ENCODE results near the gene CROCC2. TPM values are rescaled to one million over a fixed set of nuclear protein-coding genes. Genes with fewer than 3 reads are reported as not detected.

The CROCC2 gene
- total and polyA plus RNA-seq, 10 of the 15 experiments (the other 5 are each of a cell fraction or from before 2014, with no cell fraction given) = not detected

DNA sequence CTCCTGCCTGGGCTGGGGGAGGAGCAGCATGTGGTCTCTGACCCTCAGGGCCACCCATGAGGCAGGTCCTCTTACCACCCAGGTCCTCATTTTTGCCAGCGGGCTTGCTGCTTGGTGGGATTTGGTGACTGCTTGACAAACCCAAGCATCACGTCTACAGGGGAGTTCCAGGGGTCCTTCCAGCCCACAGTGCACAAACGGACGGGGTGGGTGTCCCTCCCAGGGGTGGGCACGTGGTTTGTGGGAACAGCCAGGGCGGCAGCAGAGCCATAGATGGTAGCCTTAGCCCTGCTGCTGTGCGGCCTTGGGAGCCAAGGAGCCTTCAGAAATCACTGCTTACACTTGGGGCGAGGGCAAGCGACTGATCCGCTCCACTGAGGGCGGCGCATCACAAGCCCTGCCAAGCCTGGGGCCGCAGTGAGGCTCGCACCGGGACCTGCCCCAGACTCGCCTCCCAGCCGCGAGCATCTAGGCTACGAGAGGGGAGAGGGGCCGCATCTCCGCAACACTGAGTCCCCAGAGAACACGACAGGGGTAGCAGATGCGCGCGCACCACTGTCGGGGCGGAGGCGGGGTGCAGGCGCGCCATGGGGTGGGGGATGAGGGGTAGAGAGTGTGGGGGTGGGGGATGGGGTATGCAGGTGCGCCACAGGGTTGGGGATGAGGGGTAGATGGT is 129.1 kb downstream of the CROCC2 start (continued):
- TF ChIP-seq, protein P1, sequence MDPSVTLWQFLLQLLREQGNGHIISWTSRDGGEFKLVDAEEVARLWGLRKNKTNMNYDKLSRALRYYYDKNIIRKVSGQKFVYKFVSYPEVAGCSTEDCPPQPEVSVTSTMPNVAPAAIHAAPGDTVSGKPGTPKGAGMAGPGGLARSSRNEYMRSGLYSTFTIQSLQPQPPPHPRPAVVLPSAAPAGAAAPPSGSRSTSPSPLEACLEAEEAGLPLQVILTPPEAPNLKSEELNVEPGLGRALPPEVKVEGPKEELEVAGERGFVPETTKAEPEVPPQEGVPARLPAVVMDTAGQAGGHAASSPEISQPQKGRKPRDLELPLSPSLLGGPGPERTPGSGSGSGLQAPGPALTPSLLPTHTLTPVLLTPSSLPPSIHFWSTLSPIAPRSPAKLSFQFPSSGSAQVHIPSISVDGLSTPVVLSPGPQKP (IDR thresholded peaks at IDR 0.05; ENCODE audit: low read depth, low read length) = no peak

DNA sequence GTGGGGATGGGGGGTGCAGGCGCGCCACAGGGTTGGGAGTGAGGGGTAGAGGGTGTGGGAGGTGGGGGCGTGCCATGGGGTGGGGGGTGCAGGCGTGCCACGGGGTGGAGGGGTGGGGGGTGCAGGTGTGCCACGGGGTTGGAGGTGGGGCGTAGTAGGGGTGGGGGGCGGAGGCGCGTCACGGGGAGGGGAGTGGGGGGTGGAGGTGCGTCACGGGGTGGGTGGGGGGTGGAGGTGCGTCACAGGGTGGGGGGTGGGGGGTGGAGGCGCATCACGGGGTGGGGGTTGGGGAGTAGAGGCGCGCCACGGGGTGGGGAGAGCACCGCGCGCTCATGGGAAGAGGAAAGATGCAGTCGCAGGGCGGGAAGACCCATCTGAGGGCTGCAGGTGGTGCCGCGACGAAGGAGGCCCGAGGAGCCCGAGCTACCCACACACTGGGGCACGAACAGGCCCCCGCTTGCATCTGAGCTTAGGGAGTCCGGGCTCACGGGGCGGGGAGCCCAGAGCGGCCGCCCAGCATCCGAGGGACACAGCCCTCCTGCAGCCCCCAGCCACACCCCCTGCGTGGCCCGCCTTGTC is 129.8 kb downstream of the CROCC2 start:
- no peak for FAIRE-seq
- no peaks in the 10 kb centered on the region for H4K20me1 ChIP-seq (ENCODE audit: control insufficient read depth, insufficient read depth)
- H3K4me2 ChIP-seq (ENCODE audit: control insufficient read depth, insufficient read depth) = peak overlapping the region; percentile 98
- ChIA-PET SMC1A (ENCODE audit: uncharacterized antibody, unreplicated experiment) (no interaction called here), CTCF (no interaction called here), POLR2A (no interaction called here), RAD21 (ENCODE audit: unreplicated experiment) (no interaction called here)
- H3K36me3 ChIP-seq (ENCODE audit: control insufficient read depth in 2 of 2, insufficient read depth in 2 of 2, low read length in 1 of 2) = no peaks in the 10 kb centered on the region
- no peaks in the 10 kb centered on the region for H3K79me2 ChIP-seq (ENCODE audit: control insufficient read depth, insufficient read depth, low read length)
- H3K9ac ChIP-seq (ENCODE audit: control insufficient read depth, insufficient read depth, low read length) = no peak overlapping the region
- in situ Hi-C loops (cut with MboI) (no loop called here), intact Hi-C loops (cut with micrococcal nuclease; ENCODE audit: unreplicated experiment) (no loop called here)
- TF ChIP-seq CBX3 (IDR thresholded peaks at IDR 0.05; ENCODE audit: borderline replicate concordance, low read depth) (no peak), CREB1 (IDR thresholded peaks at IDR 0.05; ENCODE audit: low read depth) (0 out of 2 replicates have a peak, but pooled peaks have one; percentile 6), IKZF2 (IDR thresholded peaks at IDR 0.05) (no peak), IRF4 (IDR thresholded peaks at IDR 0.05; ENCODE audit: low read depth, low read length) (no peak)
- TF ChIP-seq, protein P2, sequence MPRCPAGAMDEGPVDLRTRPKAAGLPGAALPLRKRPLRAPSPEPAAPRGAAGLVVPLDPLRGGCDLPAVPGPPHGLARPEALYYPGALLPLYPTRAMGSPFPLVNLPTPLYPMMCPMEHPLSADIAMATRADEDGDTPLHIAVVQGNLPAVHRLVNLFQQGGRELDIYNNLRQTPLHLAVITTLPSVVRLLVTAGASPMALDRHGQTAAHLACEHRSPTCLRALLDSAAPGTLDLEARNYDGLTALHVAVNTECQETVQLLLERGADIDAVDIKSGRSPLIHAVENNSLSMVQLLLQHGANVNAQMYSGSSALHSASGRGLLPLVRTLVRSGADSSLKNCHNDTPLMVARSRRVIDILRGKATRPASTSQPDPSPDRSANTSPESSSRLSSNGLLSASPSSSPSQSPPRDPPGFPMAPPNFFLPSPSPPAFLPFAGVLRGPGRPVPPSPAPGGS (IDR thresholded peaks at IDR 0.05; ENCODE audit: borderline replicate concordance, insufficient read depth, low read depth, low read length, poor library complexity, severe bottlenecking) = no peak
- peak; percentile 26 for ATAC-seq
- peaks cover 39% of the 10 kb centered on the region for H3K4me1 ChIP-seq (ENCODE audit: control insufficient read depth, insufficient read depth, low read length)
- no TSS peak for BruUV-seq (replicated peaks)
- no peak for DNase-seq (ENCODE audit: low read depth, low spot score)
- no peak overlapping the region for H3K27ac ChIP-seq (ENCODE audit: control insufficient read depth, insufficient read depth)
- WGBS (ENCODE audit: insufficient coverage, insufficient replicate concordance, low lambda C conversion rate, missing lambda C conversion rate) = 1% methylated on average over 17 of the region's 39 CpGs
- H3K27me3 ChIP-seq (replicated peaks in 1 of 2; ENCODE audit: control insufficient read depth in 2 of 2, insufficient read depth in 2 of 2, low read length in 1 of 2) = peaks cover 0 to 2% of the 10 kb centered on the region in 2 experiments; a peak in 1 of 4 replicates
- H2AFZ ChIP-seq (ENCODE audit: control insufficient read depth, low read depth, low read length) = peak overlapping the region; percentile 49
- no peaks in the 10 kb centered on the region for H3K9me3 ChIP-seq (replicated peaks; ENCODE audit: control insufficient read depth, insufficient read depth, low read length)
- peak overlapping the region; percentile 60 for H3K4me3 ChIP-seq

All from GM12878 (cell line).